Vagina (tissue), 2 donors: Measurements from ENCODE around the gene HSPA5.

Experiments
- POLR2AphosphoS5 ChIP-seq, 2 donors: sonication (generic); formaldehyde crosslinking; IDR thresholded peaks; one replicate each; pipeline ENCODE4 v1.9.0; 2017; ENCODE audit warnings: antibody characterized with exemption in 2 of 2, mild to moderate bottlenecking in 2 of 2, low read depth in 1 of 2; ENCODE audit not compliant: insufficient read depth in 1 of 2
- TF ChIP-seq, protein P1 (sequence below), 3 experiments: fragments of 450-650 bp in 2 of 3; fragments of 200-600 bp in 1 of 3; sonication (generic) in 1 of 3; IDR thresholded peaks; one replicate each; pipeline ENCODE4 v1.5.1; 2017 to 2019; ENCODE audit warnings: antibody characterized with exemption in 3 of 3, mild to moderate bottlenecking in 2 of 3, moderate library complexity in 2 of 3

DNA sequence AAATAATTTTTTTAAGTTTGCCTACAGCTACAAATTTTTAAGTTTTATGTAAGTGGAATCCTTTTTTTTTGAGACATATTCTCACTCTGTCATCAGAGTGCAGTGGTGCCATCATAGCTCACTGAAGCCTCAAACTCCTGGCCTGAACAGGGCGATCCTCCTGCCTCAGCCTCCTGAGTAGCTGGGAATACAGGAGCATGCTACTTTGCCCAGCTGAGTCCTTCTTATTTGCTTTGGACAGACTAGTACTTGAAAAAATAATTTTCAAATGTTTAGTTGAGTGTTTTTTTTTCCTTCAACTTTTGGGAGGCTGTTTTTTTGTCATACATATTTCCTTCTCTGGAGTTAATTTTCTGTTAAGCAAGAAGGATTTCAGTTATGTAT, 27.9 kb upstream of the HSPA5 start:
- no peak for TF ChIP-seq POLR2AphosphoS5 (IDR thresholded peaks at IDR 0.05; ENCODE audit: insufficient read depth in 1 of 2, low read depth in 1 of 2)
- TF ChIP-seq, protein P1, sequence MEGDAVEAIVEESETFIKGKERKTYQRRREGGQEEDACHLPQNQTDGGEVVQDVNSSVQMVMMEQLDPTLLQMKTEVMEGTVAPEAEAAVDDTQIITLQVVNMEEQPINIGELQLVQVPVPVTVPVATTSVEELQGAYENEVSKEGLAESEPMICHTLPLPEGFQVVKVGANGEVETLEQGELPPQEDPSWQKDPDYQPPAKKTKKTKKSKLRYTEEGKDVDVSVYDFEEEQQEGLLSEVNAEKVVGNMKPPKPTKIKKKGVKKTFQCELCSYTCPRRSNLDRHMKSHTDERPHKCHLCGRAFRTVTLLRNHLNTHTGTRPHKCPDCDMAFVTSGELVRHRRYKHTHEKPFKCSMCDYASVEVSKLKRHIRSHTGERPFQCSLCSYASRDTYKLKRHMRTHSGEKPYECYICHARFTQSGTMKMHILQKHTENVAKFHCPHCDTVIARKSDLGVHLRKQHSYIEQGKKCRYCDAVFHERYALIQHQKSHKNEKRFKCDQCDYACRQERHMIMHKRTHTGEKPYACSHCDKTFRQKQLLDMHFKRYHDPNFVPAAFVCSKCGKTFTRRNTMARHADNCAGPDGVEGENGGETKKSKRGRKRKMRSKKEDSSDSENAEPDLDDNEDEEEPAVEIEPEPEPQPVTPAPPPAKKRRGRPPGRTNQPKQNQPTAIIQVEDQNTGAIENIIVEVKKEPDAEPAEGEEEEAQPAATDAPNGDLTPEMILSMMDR (IDR thresholded peaks at IDR 0.05) = no peak
